K562 (cell line): ENCODE measurements around the gene VPS50. TPM values are rescaled to one million over a fixed set of nuclear protein-coding genes. Genes with fewer than 3 reads are reported as not detected.

Source experiments
- ATAC-seq: fragments of 200-7000 bp; cut with Tn5 transposase; 3 replicates; pipeline ENCODE4 v1.9.1; 2020; ENCODE audit warnings: moderate library complexity
- BruUV-seq: library from RNA; stranded (reverse); fragments of 400-500 nt; replicated peaks from 2 replicates; lab custom pipeline; 2021; lab: Mats Ljungman, UMichigan
- CTCF ChIA-PET: fragments of 300-600 bp; formaldehyde crosslinking; extraction: SDS; loops from one replicate; lab custom pipeline; 2021; ENCODE audit warnings: low intra/inter-chr PET ratio; lab: Yijun Ruan, JAX
- POLR2A ChIA-PET: fragments of 300-600, 350-650 bp; sonication (Branson Sonifier 250); formaldehyde crosslinking; extraction: SDS; loops from one replicate; lab custom pipeline; 2021; ENCODE audit warnings: antibody characterized with exemption, inconsistent platforms; lab: Yijun Ruan, JAX
- DNase-seq, 4 experiments: peaks; one replicate each; pipeline versions ENCODE4 v3.0.0 to v3.0.0-alpha.2; 2011 to 2018; ENCODE audit warnings: low spot score in 3 of 4, mixed read lengths in 3 of 4; ENCODE audit errors: extremely low read depth in 1 of 4
- FAIRE-seq: peaks from 2 replicates; lab custom pipeline; 2011; peaks lifted over from hg19 to GRCh38; lab: Jason Lieb, UNC
- H2AFZ ChIP-seq: 2 replicates; pipeline ENCODE4 v1.6.0; 2011; ENCODE audit warnings: low read depth, low read length, control low read depth, inconsistent platforms
- H3K27ac ChIP-seq: fragments of 200-600 bp; 3 replicates; pipeline ENCODE4 v1.8.0; 2011; ENCODE audit warnings: low read depth, mild to moderate bottlenecking, control low read depth, inconsistent platforms, low read length, moderate library complexity, mixed read lengths; ENCODE audit errors: extremely low read depth
- H3K27me3 ChIP-seq, 2 experiments: fragments of 300-600 bp in 1 of 2; 2 replicates in 1 of 2; 3 replicates in 1 of 2; pipeline versions ENCODE4 v1.6.0 to v1.8.0; 2011; ENCODE audit warnings: inconsistent platforms in 2 of 2, low read length in 2 of 2, mild to moderate bottlenecking in 1 of 2, mixed read lengths in 1 of 2, moderate library complexity in 1 of 2; ENCODE audit not compliant: control insufficient read depth in 2 of 2, insufficient read depth in 2 of 2
- H3K36me3 ChIP-seq: fragments of 300-600 bp; 3 replicates; pipeline ENCODE4 v1.8.0; 2011; ENCODE audit warnings: mild to moderate bottlenecking, low read length, inconsistent platforms; ENCODE audit not compliant: control insufficient read depth, insufficient read depth
- H3K4me1 ChIP-seq, 2 experiments: fragments of 200-600 bp in 1 of 2; replicated peaks in 1 of 2; 2 replicates in 1 of 2; 3 replicates in 1 of 2; pipeline versions ENCODE4 v1.5.1 to v1.8.0; 2011; ENCODE audit warnings: inconsistent platforms in 2 of 2, low read length in 2 of 2, mild to moderate bottlenecking in 1 of 2, mixed read lengths in 1 of 2, moderate library complexity in 1 of 2; ENCODE audit not compliant: control insufficient read depth in 2 of 2, insufficient read depth in 2 of 2
- H3K4me2 ChIP-seq: 2 replicates; pipeline ENCODE4 v1.6.1; 2011; ENCODE audit warnings: low read length, control low read depth, inconsistent platforms, mixed read lengths; ENCODE audit not compliant: insufficient read depth
- H3K4me3 ChIP-seq: fragments of 200-600 bp; sonication (generic), shearing (Covaris generic); 2 replicates; pipeline ENCODE4 v1.5.1; 2016; ENCODE audit warnings: control low read depth, inconsistent platforms
- H3K79me2 ChIP-seq: fragments of 200-600 bp; 3 replicates; pipeline ENCODE4 v1.8.0; 2011; ENCODE audit warnings: low read length, inconsistent platforms; ENCODE audit not compliant: control insufficient read depth, insufficient read depth
- H3K9ac ChIP-seq, 2 experiments: 2 replicates each; pipeline versions ENCODE4 v1.6.0 to v1.6.1; 2011; ENCODE audit warnings: low read depth in 2 of 2, low read length in 2 of 2, control low read depth in 1 of 2, inconsistent platforms in 1 of 2, mild to moderate bottlenecking in 1 of 2, mixed read lengths in 1 of 2; ENCODE audit not compliant: insufficient read depth in 1 of 2
- H3K9me1 ChIP-seq: one replicate; pipeline ENCODE4 v1.6.0; 2011; ENCODE audit warnings: inconsistent platforms, mild to moderate bottlenecking, low read length, moderate library complexity; ENCODE audit not compliant: control insufficient read depth, insufficient read depth
- H3K9me3 ChIP-seq: replicated peaks from 2 replicates; pipeline ENCODE4 v1.5.1; 2011; ENCODE audit warnings: low read depth, low read length, inconsistent platforms; ENCODE audit not compliant: control insufficient read depth, insufficient read depth
- H4K20me1 ChIP-seq: replicated peaks from 2 replicates; pipeline ENCODE4 v1.6.1; 2011; ENCODE audit warnings: low read length, inconsistent platforms, mixed read lengths; ENCODE audit not compliant: control insufficient read depth, insufficient read depth
- CBX2 ChIP-seq: fragments of 200-600 bp; sonication (generic); IDR thresholded peaks from one replicate; pipeline ENCODE4 v1.6.1; 2012; ENCODE audit warnings: mild to moderate bottlenecking, low read length, inconsistent platforms; ENCODE audit not compliant: insufficient read depth, poor library complexity, severe bottlenecking
- CEBPB ChIP-seq: fragments of 450-650 bp; IDR thresholded peaks from 2 replicates; pipeline ENCODE4 v1.6.1; 2016; ENCODE audit warnings: missing genetic modification characterization, missing compliant biosample characterization
- MGA ChIP-seq: fragments of 450-650 bp; IDR thresholded peaks from 2 replicates; pipeline ENCODE4 v1.6.1; 2016; ENCODE audit warnings: mild to moderate bottlenecking, moderate library complexity
- ZNF316 ChIP-seq: fragments of 450-650 bp; IDR thresholded peaks from 2 replicates; pipeline ENCODE4 v1.6.1; 2016
- WGBS: fragments of 100-300 bp; shearing (Covaris generic); methylation state at CpG from one replicate; pipeline ENCODE4 v1.1.6; 2016; ENCODE audit warnings: low coverage, mixed read lengths; ENCODE audit not compliant: insufficient coverage; ENCODE audit errors: missing lambda C conversion rate; 5-methylcytosine and 5-hydroxymethylcytosine counted together
- in situ Hi-C: fragments of 300-500 bp; cut with MboI; formaldehyde crosslinking; loops from 4 replicates; pipeline ENCODE4 v1.15.0; 2018; ENCODE audit warnings: inconsistent platforms, mixed read lengths
- intact Hi-C: fragments of 100-400 bp; cut with micrococcal nuclease; formaldehyde crosslinking; loops from 2 replicates; pipeline ENCODE4 v1.14.2; 2022
- polyA plus RNA-seq, 8 experiments: library from polyadenylated mRNA; depleted of rRNA in 4 of 8; stranded (reverse) in 5 of 8; unstranded in 3 of 8; fragments of >200 nt; fragmentation: Nextera tagmentation in 2 of 8; fragmentation: Illumina TruSeq in 1 of 8; extraction: Ambion mirVana in 2 of 8; extraction: Trizol in 1 of 8; gene quantifications; 2 replicates each; pipeline versions ENCODE4 v1.2.1 to v1.2.3, GENCODE V29; 2011 to 2014; ENCODE audit warnings: inconsistent platforms in 1 of 8, missing spikeins in 1 of 8
- total RNA-seq, 7 experiments: library from RNA; depleted of rRNA in 6 of 7; stranded (reverse); fragments of >200 nt in 6 of 7; fragmentation: Illumina TruSeq in 2 of 7; extraction: Trizol in 2 of 7; gene quantifications; 2 replicates each; pipeline versions ENCODE4 v1.2.1 to v1.2.3, GENCODE V29; 2011 to 2021; ENCODE audit warnings: low replicate concordance in 1 of 7
- TF ChIP-seq, protein P1 (sequence below): fragments of 200-800 bp; sonication (Bioruptor generic); IDR thresholded peaks from 2 replicates; pipeline ENCODE4 v1.6.1; 2017; ENCODE audit warnings: missing genetic modification characterization, missing compliant biosample characterization

Gene VPS50
- total and polyA plus RNA-seq, 9 of the 15 experiments (the other 6 are each of a cell fraction or from before 2014, with no cell fraction given), result 10.5 to 29.4 (median 15.8) TPM

DNA sequence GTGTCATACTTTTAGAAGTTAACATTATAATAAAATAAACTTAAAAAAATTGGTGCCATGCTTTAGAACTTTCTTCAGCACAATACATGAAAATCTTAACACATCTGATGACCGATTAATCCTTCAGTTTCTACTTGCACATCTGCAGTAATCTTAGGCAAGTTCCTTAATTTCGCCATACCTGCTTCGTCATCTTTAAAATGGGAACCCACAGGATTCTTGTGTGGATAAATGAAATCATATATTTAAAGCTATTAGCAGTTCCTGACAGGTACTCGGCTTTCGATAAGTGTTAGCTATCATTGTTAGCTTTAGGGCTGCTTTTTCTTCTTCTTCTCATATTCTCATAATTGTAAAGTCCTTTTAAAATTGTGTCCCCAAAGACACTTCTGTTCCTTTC lies 907 bp upstream of the VPS50 start:
- Histone ChIP-seq H2AFZ (peak overlapping the region; percentile 99), H3K4me2 (peak overlapping the region; percentile 99), H3K9me1 (no peaks in the 10 kb centered on the region), H4K20me1 (no peaks in the 10 kb centered on the region), H3K27me3 (no peaks in the 10 kb centered on the region), H3K4me3 (peak overlapping the region; percentile 62), H3K4me1 (no peaks in the 10 kb centered on the region; a peak in 3 of 5 replicates), H3K9me3 (no peaks in the 10 kb centered on the region)
- POLR2A ChIA-PET, result interaction anchor here (1.2 to 1.3 kb wide), 3 partner anchors 9 to 13 kb away, joined by 4 to 6 read pairs (median 4); no protein-coding TSS in a partner anchor
- no TSS peak for BruUV-seq
- WGBS, result 9% methylated on average over 5 of the region's 5 CpGs
- in situ Hi-C loops, result no loop called here
- no peak for ATAC-seq
- no peak for FAIRE-seq
- intact Hi-C loops, result no loop called here
- peak; percentile 59; the same call in 1 of the 2 replicates for TF ChIP-seq CEBPB (tag)
- no peak for TF ChIP-seq CBX2
- TF ChIP-seq ZNF316, result 0 out of 2 replicates have a peak, but pooled peaks have one; percentile 2
- TF ChIP-seq MGA, result 0 out of 2 replicates have a peak, but pooled peaks have one; percentile 1
- TF ChIP-seq, protein P1, sequence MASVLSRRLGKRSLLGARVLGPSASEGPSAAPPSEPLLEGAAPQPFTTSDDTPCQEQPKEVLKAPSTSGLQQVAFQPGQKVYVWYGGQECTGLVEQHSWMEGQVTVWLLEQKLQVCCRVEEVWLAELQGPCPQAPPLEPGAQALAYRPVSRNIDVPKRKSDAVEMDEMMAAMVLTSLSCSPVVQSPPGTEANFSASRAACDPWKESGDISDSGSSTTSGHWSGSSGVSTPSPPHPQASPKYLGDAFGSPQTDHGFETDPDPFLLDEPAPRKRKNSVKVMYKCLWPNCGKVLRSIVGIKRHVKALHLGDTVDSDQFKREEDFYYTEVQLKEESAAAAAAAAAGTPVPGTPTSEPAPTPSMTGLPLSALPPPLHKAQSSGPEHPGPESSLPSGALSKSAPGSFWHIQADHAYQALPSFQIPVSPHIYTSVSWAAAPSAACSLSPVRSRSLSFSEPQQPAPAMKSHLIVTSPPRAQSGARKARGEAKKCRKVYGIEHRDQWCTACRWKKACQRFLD, result no peak
- TF ChIP-seq, all 486 proteins: peak for 3
- CTCF ChIA-PET, result no interaction called here
- peaks cover 21% of the 10 kb centered on the region; the same call in 2 of the 3 replicates for H3K79me2 ChIP-seq
- no peaks in the 10 kb centered on the region for H3K36me3 ChIP-seq
- DNase-seq, result no peak
- H3K9ac ChIP-seq, result peak overlapping the region in 1 of 2 experiments; percentile 70; a peak in 2 of 4 replicates
- no peak overlapping the region for H3K27ac ChIP-seq
